HG03064 (cell line): Measurements from ENCODE around the gene SNX18.
A peak's percentile ranks its signal among the peaks of the same experiment; 100 is the strongest.
"Not testable (repeated sequence)": the region's sequence is repeated elsewhere in the genome, so short reads cannot be mapped to it uniquely, and the experiment has no call there.

ENCODE experiments used
- ATAC-seq: cut with Tn5 transposase; IDR thresholded peaks from one replicate; pipeline ENCODE4 v1.9.1; 2021; ENCODE audit warnings: low read depth; ENCODE audit not compliant: unreplicated experiment

Gene SNX18

DNA sequence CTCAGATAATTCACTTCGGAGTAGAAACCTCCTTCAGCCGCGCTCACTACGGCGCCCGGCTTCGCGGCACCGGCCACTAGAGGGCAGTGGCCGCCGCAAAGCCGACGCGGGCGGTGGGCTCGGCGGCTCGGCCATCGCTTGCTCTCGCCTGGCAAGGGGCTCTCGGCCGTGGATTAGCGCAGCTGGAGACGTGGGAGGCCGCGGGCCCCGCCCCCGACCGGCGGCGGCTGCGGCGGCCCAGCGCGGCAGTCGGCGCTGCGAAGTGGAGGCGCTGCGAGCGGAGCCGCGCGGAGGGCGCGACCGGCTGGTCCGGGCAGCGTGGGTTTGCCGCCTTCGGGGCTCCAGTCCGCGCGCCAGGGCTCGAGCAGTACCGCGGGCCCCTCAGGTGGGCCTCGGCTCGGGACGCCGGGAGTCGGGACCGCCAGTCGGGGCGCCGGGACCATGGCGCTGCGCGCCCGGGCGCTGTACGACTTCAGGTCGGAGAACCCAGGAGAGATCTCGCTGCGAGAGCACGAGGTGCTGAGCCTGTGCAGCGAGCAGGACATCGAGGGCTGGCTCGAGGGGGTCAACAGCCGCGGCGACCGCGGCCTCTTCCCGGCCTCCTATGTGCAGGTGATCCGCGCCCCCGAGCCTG is at the start of gene SNX18:
SNX18 (plus strand) TSS at position 248 of the 634 bp plus-strand sequence; CDS start at position 442, 194 bp downstream.
- peak; percentile 95 for ATAC-seq

DNA sequence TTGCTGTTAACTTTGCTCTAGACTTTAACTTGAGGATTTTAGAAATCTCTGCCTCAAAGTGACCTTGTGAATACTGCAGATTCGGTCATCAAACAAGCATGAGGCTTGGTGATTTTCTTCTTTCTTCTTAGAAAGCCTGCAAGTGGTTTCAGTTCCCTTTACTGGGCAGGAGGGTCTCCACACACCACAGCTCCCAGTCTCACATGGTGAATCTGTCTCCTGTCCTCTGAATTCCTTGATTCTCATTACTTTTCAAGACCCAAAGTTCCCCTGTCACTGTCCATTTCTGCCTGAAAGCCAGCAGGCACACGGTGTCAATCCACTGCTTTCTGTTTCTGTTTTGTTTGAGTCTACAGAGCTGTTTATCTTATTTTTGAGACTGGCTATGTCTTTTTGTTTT is 47.9 kb upstream of the SNX18 start:
- no peak for ATAC-seq

GRCh38 chr5:54470128-54470527 is 47.4 kb upstream of the SNX18 start:
- ATAC-seq = no peak

GRCh38 chr5:54470677-54471076 is 46.9 kb upstream of the SNX18 start:
- no peak for ATAC-seq

- no peak for ATAC-seq
Measured at GRCh38 chr5:54471398-54471797, 46.2 kb upstream of the SNX18 start.

DNA sequence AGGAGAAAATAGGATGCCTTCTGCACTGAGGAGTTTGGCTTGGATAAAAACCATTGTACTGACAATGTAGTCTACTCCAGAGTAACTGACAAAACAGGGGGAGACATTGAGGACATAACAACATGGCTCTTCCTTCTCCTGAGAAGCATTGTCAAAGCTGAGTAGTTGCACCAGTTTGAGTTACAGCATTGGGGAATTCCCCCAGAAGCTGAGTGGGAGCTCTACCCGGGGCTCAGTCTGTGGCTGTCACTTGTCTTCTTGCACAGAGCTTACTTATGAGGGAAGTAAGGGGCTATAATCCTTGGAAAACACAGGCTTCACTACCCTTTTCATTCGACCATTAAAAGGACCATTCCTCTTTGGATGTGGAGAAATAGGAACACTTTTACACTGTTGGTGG is 40.9 kb upstream of the SNX18 start:
- no peak for ATAC-seq

GRCh38 chr5:54477941-54478478 is 39.5 kb upstream of the SNX18 start:
- no peak for ATAC-seq

GRCh38 chr5:54480296-54480695 is 37.3 kb upstream of the SNX18 start:
- no peak for ATAC-seq

- ATAC-seq = no peak
Measured at GRCh38 chr5:54484219-54484894, 33.2 kb upstream of the SNX18 start.

DNA sequence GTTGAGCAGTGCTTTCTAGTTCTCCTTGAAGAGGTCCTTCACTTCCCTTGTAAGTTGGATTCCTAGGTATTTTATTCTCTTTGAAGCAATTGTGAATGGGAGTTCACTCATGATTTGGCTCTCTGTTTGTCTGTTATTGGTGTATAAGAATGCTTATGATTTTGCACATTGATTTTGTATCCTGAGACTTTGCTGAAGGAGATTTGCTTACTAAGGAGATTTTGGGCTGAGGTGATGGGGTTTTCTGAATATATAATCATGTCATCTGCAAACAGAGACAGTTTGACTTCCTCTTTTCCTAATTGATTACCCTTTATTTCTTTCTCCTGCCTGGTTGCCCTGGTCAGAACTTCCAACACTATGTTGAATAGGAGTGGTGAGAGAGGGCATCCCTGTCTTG is 31.9 kb upstream of the SNX18 start:
- not testable (repeated sequence) for ATAC-seq

- ATAC-seq = not testable (repeated sequence)
Measured at GRCh38 chr5:54489648-54489979, 27.9 kb upstream of the SNX18 start.

DNA sequence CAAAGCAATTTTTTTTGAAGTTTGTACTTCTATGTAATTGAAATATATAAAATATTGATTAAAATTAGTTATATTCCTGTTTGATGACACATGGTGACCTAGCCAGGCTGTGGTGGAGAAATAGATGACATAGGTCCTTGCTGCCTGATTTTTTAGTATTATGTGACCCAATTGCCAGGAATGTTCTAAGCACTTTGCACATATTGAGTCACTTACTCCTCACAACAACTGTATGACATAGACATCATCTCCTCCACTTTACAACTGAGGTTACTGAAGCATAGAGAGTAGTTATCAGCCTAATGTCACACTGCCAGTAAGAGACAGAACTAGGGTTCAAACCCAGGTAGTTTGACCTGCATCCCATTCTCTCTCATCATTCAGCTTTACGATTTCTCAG is 26.2 kb upstream of the SNX18 start:
- no peak for ATAC-seq

- ATAC-seq = no peak
Measured at GRCh38 chr5:54492178-54492577, 25.4 kb upstream of the SNX18 start.

DNA sequence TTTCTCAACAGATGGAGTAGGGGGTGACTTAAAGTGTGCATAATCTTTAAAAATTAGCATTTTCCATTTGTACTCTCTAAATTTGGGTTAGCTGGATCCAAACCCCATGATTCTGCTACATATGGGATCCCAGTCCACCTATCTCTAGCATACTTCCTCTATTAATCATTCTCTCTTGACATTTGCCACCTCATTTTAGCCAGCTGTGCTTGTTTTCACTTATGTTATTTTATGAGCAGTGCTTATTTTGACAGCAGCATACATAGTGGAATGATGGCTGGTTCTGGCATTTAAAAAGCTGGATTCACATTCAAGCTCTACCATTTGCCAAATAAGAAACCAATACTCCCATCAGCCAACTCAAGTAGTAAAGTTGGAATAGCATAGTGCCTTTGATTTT is 22.5 kb upstream of the SNX18 start:
- ATAC-seq = no peak

DNA sequence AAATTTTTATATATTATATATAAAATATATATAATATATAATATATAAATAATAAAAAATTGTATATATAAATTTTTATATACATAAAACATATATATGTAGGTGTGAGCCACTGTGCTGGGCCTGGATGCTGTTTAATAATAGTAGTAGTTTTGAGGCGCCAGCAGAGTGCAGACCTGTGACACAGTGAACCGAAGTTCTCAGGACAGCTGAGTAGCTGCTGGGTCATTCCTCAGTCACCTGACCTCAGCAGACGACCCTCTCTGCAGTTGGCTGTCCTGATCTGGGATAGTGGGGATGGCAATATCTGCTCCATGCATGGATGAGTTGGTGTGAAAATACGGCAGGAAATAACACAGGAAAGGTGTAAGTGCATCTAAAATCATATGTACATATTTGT is 3.3 kb upstream of the SNX18 start:
- no peak for ATAC-seq

- ATAC-seq = no peak
Measured at GRCh38 chr5:54514841-54515432, 2.6 kb upstream of the SNX18 start.

DNA sequence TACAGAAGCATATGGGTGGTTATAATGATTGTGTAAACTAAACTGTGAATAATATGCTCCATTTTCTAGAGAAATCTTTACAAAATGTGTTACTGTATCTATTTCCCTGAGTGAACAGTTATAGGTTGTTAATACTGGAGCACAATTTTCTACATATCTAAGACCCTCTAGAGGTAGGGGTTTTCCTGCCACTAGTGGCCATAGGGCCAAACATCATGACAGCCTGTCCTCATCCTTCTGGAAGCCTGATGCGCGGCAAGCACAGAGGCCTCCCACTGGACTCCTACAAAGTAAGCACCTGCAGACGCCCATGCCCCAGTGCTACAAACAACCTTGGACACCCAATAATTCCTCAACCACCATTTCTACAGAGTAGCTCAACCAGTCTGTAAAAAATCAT is 1.9 kb upstream of the SNX18 start:
- ATAC-seq = no peak

DNA sequence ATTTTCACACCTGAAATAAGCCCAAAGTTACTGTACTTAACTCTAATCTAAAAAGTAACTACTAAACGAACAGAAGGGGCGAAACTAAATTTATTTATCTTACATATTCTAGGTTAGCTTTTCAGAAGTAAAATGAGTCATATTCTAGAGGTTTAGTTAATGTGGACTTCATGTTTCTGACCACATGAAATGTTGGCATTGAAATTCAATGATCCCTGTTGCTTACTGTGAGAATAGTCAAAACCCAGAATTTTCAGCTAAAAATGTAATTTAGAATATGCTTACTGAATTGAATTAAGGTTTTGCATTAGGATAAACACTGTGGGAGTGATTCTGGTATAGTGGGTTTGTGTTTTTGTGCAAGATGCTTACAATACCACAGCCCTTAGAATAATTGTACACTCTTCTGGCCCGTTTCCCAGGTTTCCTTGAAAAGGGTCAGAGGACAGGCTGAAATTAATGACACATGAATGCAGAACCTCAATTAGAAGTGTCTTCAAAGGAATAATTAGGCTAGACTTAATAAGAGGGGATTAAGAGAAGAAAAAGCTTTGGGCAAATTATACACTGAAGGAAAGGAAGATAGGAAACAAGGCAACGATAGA is 1.4 kb upstream of the SNX18 start:
- ATAC-seq = no peak

DNA sequence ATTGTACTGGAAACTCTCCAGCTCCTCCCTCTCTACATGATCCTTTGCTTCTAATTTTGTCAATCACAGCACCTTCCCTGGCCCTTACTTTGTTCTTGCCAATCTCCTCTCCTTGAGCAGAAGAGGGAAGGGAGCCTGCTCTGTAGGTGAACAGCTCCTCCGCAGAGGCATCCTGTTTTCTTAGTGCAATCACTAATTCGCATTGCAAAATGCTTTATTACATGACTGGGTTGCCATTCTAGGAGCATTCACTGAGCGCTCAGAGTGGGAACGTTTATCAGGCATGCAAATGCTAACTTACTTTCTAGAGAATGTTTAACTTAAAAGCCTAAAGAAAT is 416 bp upstream of the SNX18 start:
- no peak for ATAC-seq

DNA sequence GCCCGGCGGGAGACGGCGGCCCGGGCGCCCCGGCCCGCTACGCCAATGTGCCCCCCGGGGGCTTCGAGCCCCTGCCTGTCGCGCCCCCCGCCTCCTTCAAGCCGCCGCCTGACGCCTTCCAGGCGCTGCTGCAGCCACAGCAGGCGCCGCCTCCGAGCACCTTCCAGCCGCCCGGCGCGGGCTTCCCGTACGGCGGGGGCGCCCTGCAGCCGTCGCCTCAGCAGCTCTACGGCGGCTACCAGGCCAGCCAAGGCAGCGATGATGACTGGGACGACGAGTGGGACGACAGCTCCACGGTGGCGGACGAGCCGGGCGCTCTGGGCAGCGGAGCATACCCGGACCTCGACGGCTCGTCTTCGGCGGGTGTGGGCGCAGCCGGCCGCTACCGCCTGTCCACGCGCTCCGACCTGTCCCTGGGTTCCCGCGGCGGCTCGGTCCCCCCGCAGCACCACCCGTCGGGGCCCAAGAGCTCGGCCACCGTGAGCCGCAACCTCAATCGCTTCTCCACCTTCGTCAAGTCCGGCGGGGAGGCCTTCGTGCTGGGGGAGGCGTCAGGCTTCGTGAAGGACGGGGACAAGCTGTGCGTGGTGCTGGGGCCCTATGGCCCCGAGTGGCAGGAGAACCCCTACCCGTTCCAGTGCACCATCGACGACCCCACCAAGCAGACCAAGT is 723 bp downstream of the SNX18 start:
- ATAC-seq = peak; percentile 34
